GM12892 (cell line): ENCODE results near the gene GDAP1L1.

Experiments used
- POLR2A ChIP-seq: IDR thresholded peaks from 2 replicates; pipeline ENCODE4 v1.6.1; 2011; ENCODE audit warnings: low read depth, low read length, control low read depth
- POLR2AphosphoS5 ChIP-seq: IDR thresholded peaks from 2 replicates; pipeline ENCODE4 v1.6.1; 2011; ENCODE audit warnings: low read depth, low read length, control low read depth

DNA sequence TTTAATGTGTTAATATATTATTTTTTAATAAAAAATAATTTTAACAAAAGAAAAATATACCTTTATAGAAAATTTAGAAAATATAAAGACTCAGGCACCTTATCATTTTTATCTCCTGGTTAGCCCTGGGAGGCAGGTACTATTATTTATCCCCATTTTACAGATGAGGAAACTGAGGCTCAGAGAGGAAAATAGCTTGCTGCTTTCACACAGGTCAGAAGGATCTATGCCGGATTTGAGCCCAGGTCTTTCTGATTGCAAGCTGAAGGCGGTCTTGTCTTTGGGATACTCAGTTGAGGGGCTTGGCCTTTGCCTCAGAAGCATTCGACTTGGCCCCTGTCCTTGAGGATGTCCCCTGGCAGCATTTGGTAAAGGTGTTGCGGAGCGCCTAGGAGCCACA is 25.1 kb upstream of the GDAP1L1 start:
- no peak for TF ChIP-seq POLR2AphosphoS5
- TF ChIP-seq POLR2A: no peak
